ENCODE results near the gene NAA80. TPM values are rescaled to one million over a fixed set of nuclear protein-coding genes. Genes with fewer than 3 reads are reported as not detected.

NAA80 gene
- polyA plus RNA-seq, 6 donors from 2014 or later: 9.0 to 15.5 (median 11.6) TPM

GRCh38 chr3:50337175-50337861, 38.1 kb upstream of the NAA80 start:
- Mint-ChIP-seq H3K4me3 (peak overlapping the region; percentile 87 to 97 (median 94)), H3K27ac (peak overlapping the region; percentile 97 to 99 (median 98)), H3K9me3 (no peaks in the 10 kb centered on the region), H3K4me1 (peaks cover 45 to 73% (median 64%) of the 10 kb centered on the region in 3 donors), H3K36me3 (no peaks in the 10 kb centered on the region), H3K27me3 (no peaks in the 10 kb centered on the region)
- DNase-seq: peak; percentile 96
- peak; percentile 76 to 80 for ATAC-seq (ENCODE audit: low read depth in 2 of 2)

- ATAC-seq (ENCODE audit: low read depth in 2 of 2) (peak; percentile 45 to 50), DNase-seq (no peak)
- H3K36me3 Mint-ChIP-seq: no peaks in the 10 kb centered on the region
- peak overlapping the region; percentile 87 to 97 (median 94) for H3K4me3 Mint-ChIP-seq
- peaks cover 45 to 68% (median 64%) of the 10 kb centered on the region in 3 donors for H3K4me1 Mint-ChIP-seq
- H3K27ac Mint-ChIP-seq: peak overlapping the region; percentile 85 to 99 (median 98)
- no peaks in the 10 kb centered on the region for H3K27me3 Mint-ChIP-seq
- H3K9me3 Mint-ChIP-seq: no peaks in the 10 kb centered on the region
These were observed 37.4 kb upstream of the NAA80 start for GRCh38 chr3:50336452-50337174.

GRCh38 chr3:50334339-50335075, 35.3 kb upstream of the NAA80 start:
- DNase-seq: no peak
- H3K4me1 Mint-ChIP-seq: peaks cover 33 to 54% (median 48%) of the 10 kb centered on the region in 3 donors
- no peak for ATAC-seq (ENCODE audit: low read depth in 2 of 2)
- H3K9me3 Mint-ChIP-seq: no peaks in the 10 kb centered on the region
- H3K4me3 Mint-ChIP-seq: peak overlapping the region in 2 of 8 donors; percentile 37 to 81
- H3K27me3 Mint-ChIP-seq: no peaks in the 10 kb centered on the region
- no peaks in the 10 kb centered on the region for H3K36me3 Mint-ChIP-seq
- H3K27ac Mint-ChIP-seq: peak overlapping the region in 4 of 6 donors; percentile 39 to 78 (median 56)

GRCh38 chr3:50333744-50334328, 34.6 kb upstream of the NAA80 start:
- ATAC-seq (ENCODE audit: low read depth in 2 of 2): no peak
- H3K27me3 Mint-ChIP-seq: no peaks in the 10 kb centered on the region
- H3K4me1 Mint-ChIP-seq: peaks cover 27 to 48% (median 42%) of the 10 kb centered on the region in 3 donors
- H3K9me3 Mint-ChIP-seq: no peaks in the 10 kb centered on the region
- DNase-seq: no peak
- peak overlapping the region in 1 of 8 donors; percentile 81 for H3K4me3 Mint-ChIP-seq
- H3K27ac Mint-ChIP-seq: peak overlapping the region in 2 of 6 donors; percentile 51 to 64
- H3K36me3 Mint-ChIP-seq: no peaks in the 10 kb centered on the region

- ATAC-seq (ENCODE audit: low read depth in 2 of 2): no peak
- DNase-seq: no peak
- Mint-ChIP-seq H3K27me3 (no peaks in the 10 kb centered on the region), H3K27ac (peak overlapping the region in 2 of 6 donors; percentile 33 to 57), H3K4me3 (no peak overlapping the region), H3K36me3 (no peaks in the 10 kb centered on the region), H3K9me3 (no peaks in the 10 kb centered on the region), H3K4me1 (peaks cover 19 to 52% (median 38%) of the 10 kb centered on the region in 3 donors)
These were observed 32.2 kb upstream of the NAA80 start for GRCh38 chr3:50331364-50331907.

GRCh38 chr3:50330330-50330729, 31.1 kb upstream of the NAA80 start:
- H3K27ac Mint-ChIP-seq: peak overlapping the region in 3 of 6 donors; percentile 24 to 64 (median 60)
- no peaks in the 10 kb centered on the region for H3K9me3 Mint-ChIP-seq
- peaks cover 17 to 44% (median 33%) of the 10 kb centered on the region in 3 donors for H3K4me1 Mint-ChIP-seq

GRCh38 chr3:50327943-50328691, 28.9 kb upstream of the NAA80 start, which contains the start of gene TUSC2:
Gene TUSC2 (minus strand): TSS chr3:50328223. CDS start chr3:50328099, 124 bp downstream.
- no peaks in the 10 kb centered on the region for H3K9me3 Mint-ChIP-seq
- DNase-seq (peak; percentile 92), ATAC-seq (ENCODE audit: low read depth in 2 of 2) (peak; percentile 94 to 96)
- no peaks in the 10 kb centered on the region for H3K27me3 Mint-ChIP-seq
- peaks cover 16 to 42% (median 30%) of the 10 kb centered on the region in 3 donors for H3K4me1 Mint-ChIP-seq
- no peaks in the 10 kb centered on the region for H3K36me3 Mint-ChIP-seq
- peak within 1 kb of the TSS; percentile 82 to 97 (median 92) for H3K4me3 Mint-ChIP-seq
- peak within 1 kb of the TSS; percentile 42 to 94 (median 90) for H3K27ac Mint-ChIP-seq

More at GRCh38 chr3:50330330-50330729, 31.1 kb upstream of the NAA80 start:
- DNase-seq (no peak), ATAC-seq (ENCODE audit: low read depth in 2 of 2) (no peak)
- H3K4me3 Mint-ChIP-seq: peak overlapping the region in 2 of 8 donors; percentile 15 to 68
- H3K27me3 Mint-ChIP-seq: no peaks in the 10 kb centered on the region
- H3K36me3 Mint-ChIP-seq: no peaks in the 10 kb centered on the region

GRCh38 chr3:50327129-50327528, 27.9 kb upstream of the NAA80 start:
- H3K27me3 Mint-ChIP-seq: no peaks in the 10 kb centered on the region
- no peak for DNase-seq
- no peaks in the 10 kb centered on the region for H3K36me3 Mint-ChIP-seq
- H3K27ac Mint-ChIP-seq: peak overlapping the region in 4 of 6 donors; percentile 20 to 89 (median 55)
- H3K4me1 Mint-ChIP-seq: peaks cover 16 to 39% (median 39%) of the 10 kb centered on the region in 3 donors
- no peak for ATAC-seq (ENCODE audit: low read depth in 2 of 2)
- H3K9me3 Mint-ChIP-seq: no peaks in the 10 kb centered on the region
- peak overlapping the region; percentile 82 to 97 (median 92) for H3K4me3 Mint-ChIP-seq

GRCh38 chr3:50326182-50326541, 27.0 kb upstream of the NAA80 start:
- ATAC-seq (ENCODE audit: low read depth in 2 of 2) (no peak), DNase-seq (no peak)
- Mint-ChIP-seq H3K9me3 (no peaks in the 10 kb centered on the region), H3K4me1 (peaks cover 16 to 41% (median 39%) of the 10 kb centered on the region in 3 donors), H3K4me3 (peak overlapping the region in 6 of 8 donors; percentile 29 to 93 (median 86)), H3K36me3 (no peaks in the 10 kb centered on the region), H3K27me3 (no peaks in the 10 kb centered on the region), H3K27ac (peak overlapping the region in 1 of 6 donors; percentile 89)

GRCh38 chr3:50325497-50326181, 26.4 kb upstream of the NAA80 start:
- H3K36me3 Mint-ChIP-seq: no peaks in the 10 kb centered on the region
- H3K4me3 Mint-ChIP-seq: peak overlapping the region in 6 of 8 donors; percentile 23 to 93 (median 86)
- H3K27ac Mint-ChIP-seq: peak overlapping the region in 2 of 6 donors; percentile 67 to 89
- DNase-seq (no peak), ATAC-seq (ENCODE audit: low read depth in 2 of 2) (no peak)
- H3K27me3 Mint-ChIP-seq: no peaks in the 10 kb centered on the region
- peaks cover 17 to 43% (median 41%) of the 10 kb centered on the region in 3 donors for H3K4me1 Mint-ChIP-seq
- H3K9me3 Mint-ChIP-seq: no peaks in the 10 kb centered on the region

- no peak for DNase-seq
- Mint-ChIP-seq H3K27me3 (no peaks in the 10 kb centered on the region), H3K36me3 (no peaks in the 10 kb centered on the region), H3K4me3 (peak overlapping the region in 4 of 8 donors; percentile 23 to 89 (median 63)), H3K4me1 (peaks cover 23 to 48% (median 46%) of the 10 kb centered on the region in 3 donors), H3K27ac (peak overlapping the region in 4 of 6 donors; percentile 14 to 78 (median 70)), H3K9me3 (no peaks in the 10 kb centered on the region)
- ATAC-seq (ENCODE audit: low read depth in 2 of 2): no peak
These were observed 25.9 kb upstream of the NAA80 start for GRCh38 chr3:50325113-50325480.

Measured in naive B cell (primary cell).